Liver (tissue), 9 donors: Measurements from ENCODE around the gene MYBPC1. TPM values are rescaled to one million over a fixed set of nuclear protein-coding genes. Genes with fewer than 3 reads are reported as not detected.

ENCODE experiments used
- DNase-seq: peaks from one replicate; pipeline ENCODE4 v3.0.0-alpha.2; 2017; ENCODE audit warnings: low spot score
- H3K27ac ChIP-seq, 2 donors: one replicate each; pipeline ENCODE4 v1.7.0; 2013; ENCODE audit warnings: inconsistent platforms in 2 of 2, low read length in 2 of 2, control low read depth in 1 of 2, low read depth in 1 of 2, mild to moderate bottlenecking in 1 of 2
- H3K27me3 ChIP-seq, 4 donors: one replicate each; pipeline versions ENCODE4 v1.6.1 to v1.7.0; 2013; ENCODE audit warnings: low read length in 3 of 4, inconsistent platforms in 1 of 4, mild to moderate bottlenecking in 1 of 4, moderate library complexity in 1 of 4; ENCODE audit not compliant: control insufficient read depth in 4 of 4, insufficient read depth in 4 of 4
- H3K36me3 ChIP-seq, 4 donors: one replicate each; pipeline versions ENCODE4 v1.6.1 to v1.7.0; 2013; ENCODE audit warnings: low read length in 3 of 4, mild to moderate bottlenecking in 3 of 4, low read depth in 1 of 4, moderate library complexity in 1 of 4; ENCODE audit not compliant: control insufficient read depth in 4 of 4, insufficient read depth in 3 of 4
- H3K4me1 ChIP-seq, 4 donors: one replicate each; pipeline versions ENCODE4 v1.6.1 to v1.7.0; 2013; ENCODE audit warnings: low read length in 3 of 4, mild to moderate bottlenecking in 3 of 4, moderate library complexity in 1 of 4; ENCODE audit not compliant: control insufficient read depth in 4 of 4, insufficient read depth in 4 of 4
- H3K4me3 ChIP-seq, 3 donors: one replicate each; pipeline versions ENCODE4 v1.6.1 to v1.7.0; 2013; ENCODE audit warnings: low read length in 3 of 3, control low read depth in 1 of 3, low read depth in 1 of 3, mild to moderate bottlenecking in 1 of 3
- H3K9ac ChIP-seq, 2 donors: one replicate each; pipeline ENCODE4 v1.7.0; 2013; ENCODE audit warnings: low read length in 2 of 2, mild to moderate bottlenecking in 2 of 2, moderate library complexity in 2 of 2, control low read depth in 1 of 2, low read depth in 1 of 2
- H3K9me3 ChIP-seq, 4 donors: one replicate each; pipeline versions ENCODE4 v1.6.1 to v1.7.0; 2013; ENCODE audit warnings: low read length in 3 of 4; ENCODE audit not compliant: control insufficient read depth in 4 of 4
- EGR1 ChIP-seq, 2 donors: IDR thresholded peaks; 2 replicates each; pipeline ENCODE4 v1.6.1; 2016 to 2018; ENCODE audit warnings: antibody characterized with exemption in 2 of 2, low read depth in 2 of 2
- FOXA2 ChIP-seq: IDR thresholded peaks from 2 replicates; pipeline ENCODE4 v1.6.1; 2016; ENCODE audit warnings: antibody characterized with exemption
- HNF4A ChIP-seq, 2 donors: conservative IDR thresholded peaks; 2 replicates each; pipeline ENCODE4 v1.6.1; 2016; ENCODE audit warnings: antibody characterized with exemption in 2 of 2, mild to moderate bottlenecking in 2 of 2
- HNF4G ChIP-seq: IDR thresholded peaks from 2 replicates; pipeline ENCODE4 v1.6.1; 2016; ENCODE audit warnings: antibody characterized with exemption
- NR2F2 ChIP-seq: IDR thresholded peaks from 2 replicates; pipeline ENCODE4 v1.6.1; 2016; ENCODE audit warnings: antibody characterized with exemption
- RXRA ChIP-seq, 2 donors: IDR thresholded peaks; 2 replicates each; pipeline ENCODE4 v1.6.1; 2017 to 2018; ENCODE audit warnings: antibody characterized with exemption in 2 of 2, mild to moderate bottlenecking in 1 of 2
- SP1 ChIP-seq: IDR thresholded peaks from 2 replicates; pipeline ENCODE4 v1.6.1; 2018; ENCODE audit warnings: antibody characterized with exemption, mild to moderate bottlenecking
- TAF1 ChIP-seq: conservative IDR thresholded peaks from 2 replicates; pipeline ENCODE4 v1.6.1; 2016; ENCODE audit warnings: antibody characterized with exemption, mild to moderate bottlenecking
- YY1 ChIP-seq: IDR thresholded peaks from 2 replicates; pipeline ENCODE4 v1.6.1; 2016; ENCODE audit warnings: antibody characterized with exemption, mild to moderate bottlenecking
- WGBS: extraction: QIAGEN DNeasy Blood & Tissue Kit; methylation state at CpG from one replicate; pipeline ENCODE4 v1.1.7; 2013; 5-methylcytosine and 5-hydroxymethylcytosine counted together
- polyA plus RNA-seq, 2 donors: library from polyadenylated mRNA; stranded (reverse) in 1 of 2; unstranded in 1 of 2; fragments of 200-250 nt in 1 of 2; fragments of >200 nt in 1 of 2; fragmentation: Nextera tagmentation in 1 of 2; extraction: Ambion mirVana in 1 of 2; gene quantifications; one replicate each; pipeline versions ENCODE4 v1.2.1 to v1.2.3, GENCODE V29; 2013 to 2015
- total RNA-seq, 2 donors: library from RNA; depleted of rRNA; stranded (reverse); fragments of >200 nt; gene quantifications; one replicate each; pipeline ENCODE4 v1.2.3, GENCODE V29; 2014
- TF ChIP-seq, protein P1 (sequence below): IDR thresholded peaks from 2 replicates; pipeline ENCODE4 v1.6.1; 2016; ENCODE audit warnings: antibody characterized with exemption
- TF ChIP-seq, protein P2 (sequence below): IDR thresholded peaks from 2 replicates; pipeline ENCODE4 v1.6.1; 2016; ENCODE audit warnings: antibody characterized with exemption, mild to moderate bottlenecking
- donor health status: healthy.
- donor health status: healthy.
- donor health status: healthy.
- donor health status: healthy.
- donor health status: healthy.

MYBPC1 gene
- total and polyA plus RNA-seq, 4 donors: under 0.01 TPM; not detected in 3

DNA sequence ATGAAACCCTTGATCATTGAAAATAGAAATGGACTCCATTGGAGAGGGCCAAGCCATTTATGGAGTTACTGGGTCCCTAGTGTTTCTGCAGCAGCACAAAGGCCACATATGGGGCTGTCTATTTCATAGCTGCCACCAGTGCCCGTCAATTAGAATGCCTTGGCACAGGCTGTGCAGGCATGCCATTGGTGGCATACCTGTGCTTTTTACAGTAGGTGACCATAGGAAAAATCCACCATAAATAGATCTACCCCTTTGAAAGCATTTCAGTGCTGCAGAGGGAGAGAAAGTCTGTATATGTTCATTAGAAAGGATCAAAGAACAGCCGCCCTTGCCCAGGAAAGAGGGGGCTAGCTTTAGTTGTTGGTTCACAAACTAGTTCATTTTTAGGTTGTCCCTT, 13.1 kb downstream of the MYBPC1 start:
- DNase-seq: no peak
- 70% methylated on average over 2 of the region's 2 CpGs for WGBS
- no peak overlapping the region for H3K9ac ChIP-seq

DNA sequence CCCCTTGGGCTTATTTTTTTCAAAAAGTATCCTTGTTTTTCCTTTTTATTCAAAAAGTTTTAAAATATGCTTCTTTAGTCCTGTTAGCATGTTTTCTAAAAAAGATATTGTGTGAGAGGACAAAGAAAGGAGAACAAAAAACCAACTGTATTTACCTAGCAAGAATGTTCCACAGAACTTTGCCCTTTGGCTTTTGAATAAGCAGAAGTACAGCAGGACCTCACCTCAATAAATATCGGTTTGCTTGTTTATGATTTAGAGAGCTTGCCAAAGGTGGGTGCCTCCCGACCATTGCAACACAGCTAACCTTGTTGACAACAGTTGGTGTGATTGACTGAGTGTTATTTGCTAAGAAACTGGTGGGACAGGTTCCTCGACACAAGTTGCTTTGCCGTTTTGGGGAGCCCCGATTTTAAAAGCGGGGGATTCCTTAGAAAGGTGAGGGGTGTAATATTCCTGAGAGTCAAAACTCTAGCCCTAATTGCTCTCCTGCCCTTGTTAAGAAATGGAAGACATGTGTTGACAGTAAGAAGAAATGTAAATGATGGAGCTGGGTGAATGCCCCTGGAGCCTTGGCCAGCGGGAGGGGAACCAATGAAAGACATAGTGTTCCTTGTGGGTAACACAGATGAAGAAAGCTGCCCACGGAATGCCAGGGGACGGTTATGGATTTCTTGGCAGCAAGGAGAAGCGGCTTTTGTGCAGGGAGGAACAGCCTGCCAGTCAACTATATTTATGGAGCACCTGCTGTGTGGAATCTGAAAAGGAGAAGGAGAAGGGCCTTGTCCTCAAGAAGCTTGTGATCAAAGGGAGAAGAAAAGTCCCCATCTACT, 13.7 kb downstream of the MYBPC1 start:
- no peak overlapping the region for H3K27ac ChIP-seq
- DNase-seq: no peak
- TF ChIP-seq HNF4A (conservative IDR thresholded peaks at IDR 0.05) (peak; percentile 22 to 32), FOXA2 (peak; percentile 12), YY1 (no peak), RXRA (IDR thresholded peaks at IDR 0.05) (no peak)
- H3K4me1 ChIP-seq: peaks cover 0 to 6% (median 0%) of the 10 kb centered on the region in 4 donors
- no peak overlapping the region for H3K4me3 ChIP-seq
- no peaks in the 10 kb centered on the region for H3K27me3 ChIP-seq
- H3K9me3 ChIP-seq: no peaks in the 10 kb centered on the region
- H3K9ac ChIP-seq: no peak overlapping the region
- H3K36me3 ChIP-seq: no peaks in the 10 kb centered on the region
- 38% methylated on average over 10 of the region's 10 CpGs for WGBS

More for the DNA sequence above, 13.1 kb downstream of the MYBPC1 start:
- Histone ChIP-seq H3K4me1 (peaks cover 0 to 6% (median 0%) of the 10 kb centered on the region in 4 donors), H3K9me3 (no peaks in the 10 kb centered on the region), H3K36me3 (no peaks in the 10 kb centered on the region), H3K27ac (no peak overlapping the region), H3K4me3 (no peak overlapping the region), H3K27me3 (no peaks in the 10 kb centered on the region)
- TF ChIP-seq YY1 (no peak), NR2F2 (no peak), RXRA (IDR thresholded peaks at IDR 0.05) (no peak), EGR1 (IDR thresholded peaks at IDR 0.05; ENCODE audit: low read depth in 2 of 2) (no peak), FOXA2 (no peak)
- TF ChIP-seq, protein P1, sequence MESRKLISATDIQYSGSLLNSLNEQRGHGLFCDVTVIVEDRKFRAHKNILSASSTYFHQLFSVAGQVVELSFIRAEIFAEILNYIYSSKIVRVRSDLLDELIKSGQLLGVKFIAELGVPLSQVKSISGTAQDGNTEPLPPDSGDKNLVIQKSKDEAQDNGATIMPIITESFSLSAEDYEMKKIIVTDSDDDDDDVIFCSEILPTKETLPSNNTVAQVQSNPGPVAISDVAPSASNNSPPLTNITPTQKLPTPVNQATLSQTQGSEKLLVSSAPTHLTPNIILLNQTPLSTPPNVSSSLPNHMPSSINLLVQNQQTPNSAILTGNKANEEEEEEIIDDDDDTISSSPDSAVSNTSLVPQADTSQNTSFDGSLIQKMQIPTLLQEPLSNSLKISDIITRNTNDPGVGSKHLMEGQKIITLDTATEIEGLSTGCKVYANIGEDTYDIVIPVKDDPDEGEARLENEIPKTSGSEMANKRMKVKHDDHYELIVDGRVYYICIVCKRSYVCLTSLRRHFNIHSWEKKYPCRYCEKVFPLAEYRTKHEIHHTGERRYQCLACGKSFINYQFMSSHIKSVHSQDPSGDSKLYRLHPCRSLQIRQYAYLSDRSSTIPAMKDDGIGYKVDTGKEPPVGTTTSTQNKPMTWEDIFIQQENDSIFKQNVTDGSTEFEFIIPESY: no peak
- TF ChIP-seq, protein P2, sequence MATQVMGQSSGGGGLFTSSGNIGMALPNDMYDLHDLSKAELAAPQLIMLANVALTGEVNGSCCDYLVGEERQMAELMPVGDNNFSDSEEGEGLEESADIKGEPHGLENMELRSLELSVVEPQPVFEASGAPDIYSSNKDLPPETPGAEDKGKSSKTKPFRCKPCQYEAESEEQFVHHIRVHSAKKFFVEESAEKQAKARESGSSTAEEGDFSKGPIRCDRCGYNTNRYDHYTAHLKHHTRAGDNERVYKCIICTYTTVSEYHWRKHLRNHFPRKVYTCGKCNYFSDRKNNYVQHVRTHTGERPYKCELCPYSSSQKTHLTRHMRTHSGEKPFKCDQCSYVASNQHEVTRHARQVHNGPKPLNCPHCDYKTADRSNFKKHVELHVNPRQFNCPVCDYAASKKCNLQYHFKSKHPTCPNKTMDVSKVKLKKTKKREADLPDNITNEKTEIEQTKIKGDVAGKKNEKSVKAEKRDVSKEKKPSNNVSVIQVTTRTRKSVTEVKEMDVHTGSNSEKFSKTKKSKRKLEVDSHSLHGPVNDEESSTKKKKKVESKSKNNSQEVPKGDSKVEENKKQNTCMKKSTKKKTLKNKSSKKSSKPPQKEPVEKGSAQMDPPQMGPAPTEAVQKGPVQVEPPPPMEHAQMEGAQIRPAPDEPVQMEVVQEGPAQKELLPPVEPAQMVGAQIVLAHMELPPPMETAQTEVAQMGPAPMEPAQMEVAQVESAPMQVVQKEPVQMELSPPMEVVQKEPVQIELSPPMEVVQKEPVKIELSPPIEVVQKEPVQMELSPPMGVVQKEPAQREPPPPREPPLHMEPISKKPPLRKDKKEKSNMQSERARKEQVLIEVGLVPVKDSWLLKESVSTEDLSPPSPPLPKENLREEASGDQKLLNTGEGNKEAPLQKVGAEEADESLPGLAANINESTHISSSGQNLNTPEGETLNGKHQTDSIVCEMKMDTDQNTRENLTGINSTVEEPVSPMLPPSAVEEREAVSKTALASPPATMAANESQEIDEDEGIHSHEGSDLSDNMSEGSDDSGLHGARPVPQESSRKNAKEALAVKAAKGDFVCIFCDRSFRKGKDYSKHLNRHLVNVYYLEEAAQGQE: no peak

DNA sequence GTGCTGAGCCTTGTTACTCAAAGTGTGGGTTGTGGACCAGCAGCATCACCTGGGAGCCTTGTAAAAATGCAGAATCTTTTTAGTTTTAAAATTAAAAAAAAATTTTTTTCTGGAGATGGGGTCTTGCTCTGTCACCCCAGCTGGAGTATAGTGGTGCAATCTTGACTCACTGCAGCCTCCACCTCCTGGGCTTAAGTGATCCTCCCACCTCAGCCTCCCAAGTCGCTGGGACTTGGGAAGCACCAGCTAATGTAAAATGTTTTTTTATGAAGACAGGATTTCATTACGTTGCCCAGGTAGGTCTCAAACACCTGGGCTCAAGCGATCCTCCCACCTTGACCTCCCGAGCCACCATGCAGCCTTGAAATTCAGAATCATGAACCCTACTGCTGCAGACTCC, 14.4 kb downstream of the MYBPC1 start:
- no peak for TF ChIP-seq HNF4A (conservative IDR thresholded peaks at IDR 0.05)
- TF ChIP-seq RXRA (IDR thresholded peaks at IDR 0.05): no peak
- TF ChIP-seq EGR1 (IDR thresholded peaks at IDR 0.05; ENCODE audit: low read depth in 2 of 2): no peak
- no peak for TF ChIP-seq TAF1
- TF ChIP-seq HNF4G: no peak
- TF ChIP-seq SP1: no peak
- Histone ChIP-seq H3K27ac (no peak overlapping the region), H3K9me3 (no peaks in the 10 kb centered on the region), H3K4me1 (peaks cover 0 to 6% (median 0%) of the 10 kb centered on the region in 4 donors), H3K4me3 (no peak overlapping the region), H3K36me3 (no peaks in the 10 kb centered on the region), H3K27me3 (no peaks in the 10 kb centered on the region), H3K9ac (no peak overlapping the region)
- DNase-seq: no peak
- WGBS: 94% methylated on average over 4 of the region's 4 CpGs
